B cell (primary cell): ENCODE data around the gene MAD2L1. TPM values are rescaled to one million over a fixed set of nuclear protein-coding genes. Genes with fewer than 3 reads are reported as not detected.

ENCODE experiments used
- ATAC-seq: fragments of 200-7000 bp; cut with Tn5 transposase; one replicate; pipeline ENCODE4 v1.10.0; 2021; ENCODE audit warnings: low read depth, mild to moderate bottlenecking, moderate number of reproducible peaks, moderate library complexity
- CTCF ChIA-PET: fragments of 350-600 bp; sonication (Branson Sonifier 250); formaldehyde crosslinking; loops from one replicate; lab custom pipeline; 2021; ENCODE audit warnings: antibody characterized with exemption, inconsistent platforms; lab: Charles Lee
- POLR2A ChIA-PET: fragments of 350-600 bp; sonication (Branson Sonifier 250); formaldehyde crosslinking; loops from one replicate; lab custom pipeline; 2021; ENCODE audit warnings: antibody characterized with exemption; lab: Charles Lee
- DNase-seq: peaks from one replicate; pipeline ENCODE4 v3.0.0; 2013
- H2AFZ ChIP-seq: 2 replicates; pipeline ENCODE4 v1.6.1; 2012; ENCODE audit warnings: mild to moderate bottlenecking, low read depth, low read length; ENCODE audit not compliant: insufficient read depth, poor library complexity, severe bottlenecking
- H3K27ac ChIP-seq, 2 donors: 1 replicate in 1 of 2; 2 replicates in 1 of 2; pipeline ENCODE4 v1.5.1; 2012 to 2013; ENCODE audit warnings: low read length in 2 of 2, mild to moderate bottlenecking in 2 of 2, moderate library complexity in 1 of 2
- H3K27me3 ChIP-seq, 4 experiments: fragments of 200-600 bp in 1 of 4; sonication (generic) in 1 of 4; replicated peaks in 1 of 4; 1 replicate in 2 of 4; 2 replicates in 2 of 4; pipeline versions ENCODE4 v1.6.1 to v1.7.0; 2013 to 2016; ENCODE audit warnings: low read length in 3 of 4, mild to moderate bottlenecking in 2 of 4, mixed read lengths in 1 of 4, moderate library complexity in 1 of 4; ENCODE audit not compliant: insufficient read depth in 4 of 4, control insufficient read depth in 3 of 4; ENCODE audit errors: control extremely low read depth in 1 of 4
- H3K36me3 ChIP-seq, 2 experiments: replicated peaks in 1 of 2; 1 replicate in 1 of 2; 2 replicates in 1 of 2; pipeline versions ENCODE4 v1.6.1 to v1.7.1; 2013; ENCODE audit warnings: low read length in 1 of 2; ENCODE audit not compliant: insufficient read depth in 2 of 2, control insufficient read depth in 1 of 2; ENCODE audit errors: control extremely low read depth in 1 of 2, extremely low read depth in 1 of 2
- H3K4me1 ChIP-seq, 2 donors: fragments of 200-600 bp in 1 of 2; sonication (generic) in 1 of 2; 1 replicate in 1 of 2; 2 replicates in 1 of 2; pipeline versions ENCODE4 v1.5.1 to v1.6.1; 2013 to 2017; ENCODE audit warnings: low read length in 2 of 2; ENCODE audit not compliant: control insufficient read depth in 2 of 2, insufficient read depth in 2 of 2
- H3K4me2 ChIP-seq: replicated peaks from 2 replicates; pipeline ENCODE3; 2012; ENCODE audit warnings: mild to moderate bottlenecking, low read depth, low read length; ENCODE audit not compliant: poor library complexity, severe bottlenecking
- H3K4me3 ChIP-seq, 5 experiments: fragments of 200-600 bp in 1 of 5; sonication (generic) in 1 of 5; 1 replicate in 3 of 5; 2 replicates in 2 of 5; pipeline versions ENCODE4 v1.5.1 to v1.7.0; 2011 to 2016; ENCODE audit warnings: low read length in 4 of 5, mild to moderate bottlenecking in 4 of 5, low read depth in 2 of 5, control low read depth in 1 of 5, moderate library complexity in 1 of 5; ENCODE audit not compliant: insufficient read depth in 1 of 5; ENCODE audit errors: control extremely low read depth in 1 of 5, extremely low read depth in 1 of 5
- H3K79me2 ChIP-seq: fragments of 200-600 bp; sonication (generic); one replicate; pipeline ENCODE4 v1.6.0; 2016; ENCODE audit warnings: low read length; ENCODE audit not compliant: control insufficient read depth, insufficient read depth
- H3K9ac ChIP-seq: fragments of 200-600 bp; sonication (generic); 2 replicates; pipeline ENCODE4 v1.6.1; 2017; ENCODE audit warnings: mild to moderate bottlenecking, low read length, moderate library complexity
- H3K9me3 ChIP-seq, 3 donors: one replicate each; pipeline versions ENCODE4 v1.6.1 to v1.7.1; 2013; ENCODE audit warnings: low read length in 2 of 3; ENCODE audit not compliant: control insufficient read depth in 2 of 3, insufficient read depth in 1 of 3; ENCODE audit errors: control extremely low read depth in 1 of 3
- H4K20me1 ChIP-seq: 2 replicates; pipeline ENCODE4 v1.6.0; 2012; ENCODE audit warnings: mild to moderate bottlenecking, low read length; ENCODE audit not compliant: insufficient read depth, control insufficient read depth, poor library complexity, severe bottlenecking
- H3K27ac Mint-ChIP-seq: one replicate; pipeline ENCODE4 v1.8.0; 2021; ENCODE audit warnings: mixed read lengths
- H3K27me3 Mint-ChIP-seq: one replicate; pipeline ENCODE4 v1.8.0; 2021; ENCODE audit warnings: mixed read lengths
- H3K4me1 Mint-ChIP-seq: one replicate; pipeline ENCODE4 v1.8.0; 2021; ENCODE audit warnings: mixed read lengths
- H3K4me3 Mint-ChIP-seq: one replicate; pipeline ENCODE4 v1.8.0; 2021; ENCODE audit warnings: mixed read lengths
- H3K9me3 Mint-ChIP-seq: one replicate; pipeline ENCODE4 v1.8.0; 2022; ENCODE audit warnings: mixed read lengths; ENCODE audit not compliant: insufficient read depth
- EZH2 ChIP-seq: IDR thresholded peaks from 2 replicates; pipeline ENCODE4 v1.6.1; 2012; ENCODE audit warnings: borderline replicate concordance, low read depth, mild to moderate bottlenecking, moderate library complexity, low read length; ENCODE audit not compliant: insufficient read depth, poor library complexity, severe bottlenecking
- WGBS: methylation state at CpG from one replicate; pipeline ENCODE4 v1.1.5; 2013; ENCODE audit warnings: missing lambda C conversion rate; ENCODE audit not compliant: insufficient coverage; 5-methylcytosine and 5-hydroxymethylcytosine counted together
- intact Hi-C: fragments of 100-400 bp; cut with micrococcal nuclease; formaldehyde crosslinking; loops from one replicate; pipeline ENCODE4 v1.10.0; 2022
- polyA plus RNA-seq: library from polyadenylated mRNA; depleted of rRNA; stranded (reverse); fragments of >200 nt; gene quantifications from 2 replicates; pipeline ENCODE4 v1.2.3, GENCODE V29; 2012
- total RNA-seq, 2 donors: library from RNA; stranded (reverse); fragments of 120-200 nt in 1 of 2; gene quantifications; 1 replicate in 1 of 2; 2 replicates in 1 of 2; pipeline versions ENCODE4 v1.2.3 to v1.2.4, GENCODE V29; 2013 to 2022
- TF ChIP-seq, protein P1 (sequence below): fragments of 200-600 bp; IDR thresholded peaks from one replicate; pipeline ENCODE4 v1.8.0; 2022; ENCODE audit warnings: antibody characterized with exemption, mild to moderate bottlenecking

Gene MAD2L1
- total and polyA plus RNA-seq, 2 donors (not counting 1 experiment from before 2014, with no cell fraction given), result 1.5 TPM

DNA sequence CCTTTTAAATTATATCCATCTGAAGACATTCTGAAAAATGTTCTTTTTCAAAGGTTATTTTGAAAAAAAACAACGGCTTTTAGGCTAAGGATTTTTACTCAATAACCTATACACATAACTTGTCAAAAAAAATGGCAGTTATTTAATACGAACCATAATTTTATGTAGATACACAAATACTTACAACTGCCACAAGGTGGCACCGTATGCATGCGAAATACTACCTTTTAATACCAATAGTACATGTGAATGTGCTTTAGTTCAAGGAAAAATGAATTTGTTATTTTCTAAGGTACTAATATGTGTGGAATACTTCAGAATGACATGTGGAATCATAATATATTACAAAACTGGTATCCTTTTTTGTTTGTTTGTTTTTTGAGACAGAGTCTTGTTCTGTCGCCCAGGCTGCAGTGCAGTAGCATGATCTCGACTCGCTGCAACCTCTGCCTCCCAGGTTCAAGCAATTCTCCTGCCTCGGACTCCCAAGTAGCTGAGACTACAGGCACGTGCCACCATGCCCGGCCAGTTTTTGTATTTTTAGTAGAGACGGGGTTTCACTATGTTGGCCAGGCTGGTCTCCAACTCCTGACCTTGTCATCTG lies 4.6 kb upstream of the MAD2L1 start:
- Histone ChIP-seq H3K4me1 (peaks cover 10% of the 10 kb centered on the region in 2 donors), H4K20me1 (no peaks in the 10 kb centered on the region), H3K4me3 (no peak overlapping the region), H3K36me3 (no peaks in the 10 kb centered on the region), H3K4me2 (peak overlapping the region; percentile 32), H3K27ac (no peak overlapping the region), H3K9ac (no peak overlapping the region), H3K9me3 (no peaks in the 10 kb centered on the region), H3K27me3 (no peaks in the 10 kb centered on the region), H2AFZ (peak overlapping the region; percentile 26), H3K79me2 (peaks cover 13% of the 10 kb centered on the region)
- 86% methylated on average over 7 of the region's 11 CpGs for WGBS
- H3K4me1 Mint-ChIP-seq, result peaks cover 25% of the 10 kb centered on the region
- H3K9me3 Mint-ChIP-seq, result no peaks in the 10 kb centered on the region
- DNase-seq, result peak; percentile 75
- no peak for ATAC-seq
- H3K27ac Mint-ChIP-seq, result no peak overlapping the region
- no peaks in the 10 kb centered on the region for H3K27me3 Mint-ChIP-seq
- no peak overlapping the region for H3K4me3 Mint-ChIP-seq
- CTCF ChIA-PET, result interaction anchor here (1.6 kb wide), 1 partner anchor 1181 kb away, joined by 3 read pairs; no protein-coding TSS in a partner anchor
- TF ChIP-seq, protein P1, sequence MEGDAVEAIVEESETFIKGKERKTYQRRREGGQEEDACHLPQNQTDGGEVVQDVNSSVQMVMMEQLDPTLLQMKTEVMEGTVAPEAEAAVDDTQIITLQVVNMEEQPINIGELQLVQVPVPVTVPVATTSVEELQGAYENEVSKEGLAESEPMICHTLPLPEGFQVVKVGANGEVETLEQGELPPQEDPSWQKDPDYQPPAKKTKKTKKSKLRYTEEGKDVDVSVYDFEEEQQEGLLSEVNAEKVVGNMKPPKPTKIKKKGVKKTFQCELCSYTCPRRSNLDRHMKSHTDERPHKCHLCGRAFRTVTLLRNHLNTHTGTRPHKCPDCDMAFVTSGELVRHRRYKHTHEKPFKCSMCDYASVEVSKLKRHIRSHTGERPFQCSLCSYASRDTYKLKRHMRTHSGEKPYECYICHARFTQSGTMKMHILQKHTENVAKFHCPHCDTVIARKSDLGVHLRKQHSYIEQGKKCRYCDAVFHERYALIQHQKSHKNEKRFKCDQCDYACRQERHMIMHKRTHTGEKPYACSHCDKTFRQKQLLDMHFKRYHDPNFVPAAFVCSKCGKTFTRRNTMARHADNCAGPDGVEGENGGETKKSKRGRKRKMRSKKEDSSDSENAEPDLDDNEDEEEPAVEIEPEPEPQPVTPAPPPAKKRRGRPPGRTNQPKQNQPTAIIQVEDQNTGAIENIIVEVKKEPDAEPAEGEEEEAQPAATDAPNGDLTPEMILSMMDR, result peak; percentile 86
- TF ChIP-seq EZH2, result no peak
- POLR2A ChIA-PET, result no interaction called here
- intact Hi-C loops, result loop anchor here (2.0 kb wide), 1 partner anchor 1026 kb away; no protein-coding TSS in a partner anchor

DNA sequence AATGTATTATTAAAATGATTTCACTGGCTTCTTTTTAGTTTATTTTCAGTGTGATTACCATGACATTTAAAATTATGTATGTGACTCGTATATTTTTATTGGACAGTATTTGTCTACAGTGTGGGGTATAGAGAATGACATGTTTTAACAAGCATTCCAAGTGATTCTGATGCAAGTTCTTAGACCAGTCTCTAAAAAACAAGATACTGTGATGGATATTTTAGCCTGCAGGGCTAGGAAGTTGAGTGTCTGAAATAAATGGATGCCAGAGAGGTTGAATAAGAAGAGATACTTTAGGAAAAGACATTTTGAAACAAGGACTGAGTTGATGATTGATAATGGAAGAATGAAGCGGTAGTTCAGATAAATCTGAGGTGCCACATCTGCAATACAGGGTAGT lies 3.5 kb upstream of the MAD2L1 start:
- CTCF ChIA-PET, result interaction anchor here (1.6 kb wide), 1 partner anchor 1182 kb away, joined by 3 read pairs; no protein-coding TSS in a partner anchor
- no peak overlapping the region for H3K9ac ChIP-seq
- Mint-ChIP-seq H3K4me1 (peaks cover 31% of the 10 kb centered on the region), H3K27ac (no peak overlapping the region), H3K4me3 (no peak overlapping the region), H3K27me3 (no peaks in the 10 kb centered on the region), H3K9me3 (no peaks in the 10 kb centered on the region)
- H3K4me1 ChIP-seq, result peaks cover 15 to 16% of the 10 kb centered on the region in 2 donors
- 100% methylated on average over 1 of the region's 2 CpGs for WGBS
- no peak for TF ChIP-seq EZH2
- TF ChIP-seq, protein P1, result no peak
- no peak overlapping the region for H3K4me3 ChIP-seq
- no peak for ATAC-seq
- H3K9me3 ChIP-seq, result no peaks in the 10 kb centered on the region
- no peak overlapping the region for H2AFZ ChIP-seq
- no peaks in the 10 kb centered on the region for H4K20me1 ChIP-seq
- no peak for DNase-seq
- no peak overlapping the region for H3K27ac ChIP-seq
- H3K27me3 ChIP-seq, result no peaks in the 10 kb centered on the region
- no peak overlapping the region for H3K4me2 ChIP-seq
- H3K79me2 ChIP-seq, result peaks cover 13% of the 10 kb centered on the region
- intact Hi-C loops, result loop anchor here (2.0 kb wide), 1 partner anchor 1027 kb away; no protein-coding TSS in a partner anchor
- POLR2A ChIA-PET, result no interaction called here
- no peaks in the 10 kb centered on the region for H3K36me3 ChIP-seq
